Duodenal mucosa (tissue), 2 donors: ENCODE results near the gene BHLHE23.
A peak's percentile ranks its signal among the peaks of the same experiment; 100 is the strongest.

Experiments
- H3K27ac ChIP-seq: one replicate; pipeline ENCODE4 v1.7.0; 2013; ENCODE audit warnings: low read depth, low read length
- H3K27me3 ChIP-seq, 2 donors: one replicate each; pipeline ENCODE4 v1.7.0; 2013; ENCODE audit warnings: low read length in 2 of 2, control low read depth in 1 of 2; ENCODE audit not compliant: insufficient read depth in 2 of 2, control insufficient read depth in 1 of 2
- H3K36me3 ChIP-seq, 2 donors: one replicate each; pipeline ENCODE4 v1.7.0; 2013; ENCODE audit warnings: low read length in 2 of 2, control low read depth in 1 of 2; ENCODE audit not compliant: insufficient read depth in 2 of 2, control insufficient read depth in 1 of 2
- H3K4me1 ChIP-seq, 2 donors: one replicate each; pipeline ENCODE4 v1.7.0; 2013; ENCODE audit warnings: low read length in 2 of 2, control low read depth in 1 of 2; ENCODE audit not compliant: insufficient read depth in 2 of 2, control insufficient read depth in 1 of 2
- H3K4me3 ChIP-seq, 2 donors: one replicate each; pipeline ENCODE4 v1.7.0; 2013; ENCODE audit warnings: low read length in 2 of 2, low read depth in 1 of 2
- H3K9ac ChIP-seq, 2 donors: one replicate each; pipeline ENCODE4 v1.7.0; 2013; ENCODE audit warnings: low read length in 2 of 2, low read depth in 1 of 2
- H3K9me3 ChIP-seq, 2 donors: one replicate each; pipeline ENCODE4 v1.7.0; 2013; ENCODE audit warnings: low read length in 2 of 2, control low read depth in 1 of 2; ENCODE audit not compliant: control insufficient read depth in 1 of 2

The BHLHE23 gene

GRCh38 chr20:63017076-63017825 lies 10.5 kb upstream of the BHLHE23 start:
- H3K27me3 ChIP-seq, result peaks cover 30 to 37% of the 10 kb centered on the region in 2 donors

GRCh38 chr20:63016514-63017075 lies 9.8 kb upstream of the BHLHE23 start:
- Histone ChIP-seq H3K27ac (no peak overlapping the region), H3K9ac (no peak overlapping the region), H3K4me3 (no peak overlapping the region), H3K4me1 (no peaks in the 10 kb centered on the region), H3K27me3 (peaks cover 34 to 35% of the 10 kb centered on the region in 2 donors), H3K9me3 (no peaks in the 10 kb centered on the region), H3K36me3 (no peaks in the 10 kb centered on the region)

More at GRCh38 chr20:63017076-63017825, 10.5 kb upstream of the BHLHE23 start:
- Histone ChIP-seq H3K4me1 (no peaks in the 10 kb centered on the region), H3K27ac (no peak overlapping the region), H3K4me3 (no peak overlapping the region), H3K9ac (no peak overlapping the region), H3K9me3 (no peaks in the 10 kb centered on the region), H3K36me3 (no peaks in the 10 kb centered on the region)

GRCh38 chr20:63015662-63016361 lies 9.0 kb upstream of the BHLHE23 start:
- no peak overlapping the region for H3K27ac ChIP-seq
- no peaks in the 10 kb centered on the region for H3K9me3 ChIP-seq
- H3K4me1 ChIP-seq, result no peaks in the 10 kb centered on the region
- no peak overlapping the region for H3K9ac ChIP-seq
- peaks cover 31 to 39% of the 10 kb centered on the region in 2 donors for H3K27me3 ChIP-seq
- H3K4me3 ChIP-seq, result no peak overlapping the region
- no peaks in the 10 kb centered on the region for H3K36me3 ChIP-seq

- no peaks in the 10 kb centered on the region for H3K4me1 ChIP-seq
- no peak overlapping the region for H3K9ac ChIP-seq
- no peaks in the 10 kb centered on the region for H3K36me3 ChIP-seq
- no peak overlapping the region for H3K27ac ChIP-seq
- no peaks in the 10 kb centered on the region for H3K9me3 ChIP-seq
- peaks cover 31 to 41% of the 10 kb centered on the region in 2 donors for H3K27me3 ChIP-seq
- H3K4me3 ChIP-seq, result no peak overlapping the region
Measured at GRCh38 chr20:63015147-63015661, 8.4 kb upstream of the BHLHE23 start.

GRCh38 chr20:63014710-63015109 lies 7.9 kb upstream of the BHLHE23 start:
- peaks cover 35 to 46% of the 10 kb centered on the region in 2 donors for H3K27me3 ChIP-seq
- no peak overlapping the region for H3K27ac ChIP-seq
- H3K9me3 ChIP-seq, result no peaks in the 10 kb centered on the region
- H3K4me1 ChIP-seq, result peaks cover 0 to 4% of the 10 kb centered on the region in 2 donors
- no peaks in the 10 kb centered on the region for H3K36me3 ChIP-seq
- H3K9ac ChIP-seq, result no peak overlapping the region
- no peak overlapping the region for H3K4me3 ChIP-seq

- Histone ChIP-seq H3K9me3 (no peaks in the 10 kb centered on the region), H3K4me3 (no peak overlapping the region), H3K27me3 (peaks cover 39 to 50% of the 10 kb centered on the region in 2 donors), H3K4me1 (peaks cover 0 to 8% of the 10 kb centered on the region in 2 donors), H3K9ac (no peak overlapping the region), H3K27ac (no peak overlapping the region), H3K36me3 (no peaks in the 10 kb centered on the region)
Measured at GRCh38 chr20:63014287-63014686, 7.5 kb upstream of the BHLHE23 start.

- peaks cover 45 to 58% of the 10 kb centered on the region in 2 donors for H3K27me3 ChIP-seq
- no peaks in the 10 kb centered on the region for H3K9me3 ChIP-seq
Measured at GRCh38 chr20:63013207-63013606, 6.4 kb upstream of the BHLHE23 start.

GRCh38 chr20:63011798-63012197 lies 5.0 kb upstream of the BHLHE23 start:
- no peak overlapping the region for H3K9ac ChIP-seq
- no peaks in the 10 kb centered on the region for H3K9me3 ChIP-seq
- no peak overlapping the region for H3K27ac ChIP-seq
- peaks cover 0 to 10% of the 10 kb centered on the region in 2 donors for H3K4me1 ChIP-seq
- H3K27me3 ChIP-seq, result peaks cover 54 to 69% of the 10 kb centered on the region in 2 donors
- no peak overlapping the region for H3K4me3 ChIP-seq
- H3K36me3 ChIP-seq, result no peaks in the 10 kb centered on the region

More at GRCh38 chr20:63013207-63013606, 6.4 kb upstream of the BHLHE23 start:
- Histone ChIP-seq H3K36me3 (no peaks in the 10 kb centered on the region), H3K4me3 (no peak overlapping the region), H3K27ac (no peak overlapping the region), H3K9ac (no peak overlapping the region), H3K4me1 (peaks cover 0 to 10% of the 10 kb centered on the region in 2 donors)

GRCh38 chr20:63009988-63010769 lies 3.4 kb upstream of the BHLHE23 start:
- peaks cover 0 to 10% of the 10 kb centered on the region in 2 donors for H3K4me1 ChIP-seq
- no peaks in the 10 kb centered on the region for H3K9me3 ChIP-seq
- H3K4me3 ChIP-seq, result peak overlapping the region in 1 of 2 donors; percentile 50
- H3K9ac ChIP-seq, result no peak overlapping the region
- peaks cover 60 to 66% of the 10 kb centered on the region in 2 donors for H3K27me3 ChIP-seq
- H3K27ac ChIP-seq, result no peak overlapping the region
- H3K36me3 ChIP-seq, result no peaks in the 10 kb centered on the region
